B cell (primary cell): Measurements from ENCODE around the gene TMEM144. TPM values are rescaled to one million over a fixed set of nuclear protein-coding genes. Genes with fewer than 3 reads are reported as not detected.

Experiments used
- ATAC-seq: fragments of 200-7000 bp; cut with Tn5 transposase; one replicate; pipeline ENCODE4 v1.10.0; 2021; ENCODE audit warnings: low read depth, mild to moderate bottlenecking, moderate number of reproducible peaks, moderate library complexity
- CTCF ChIA-PET: fragments of 350-600 bp; sonication (Branson Sonifier 250); formaldehyde crosslinking; loops from one replicate; lab custom pipeline; 2021; ENCODE audit warnings: antibody characterized with exemption, inconsistent platforms; lab: Charles Lee
- POLR2A ChIA-PET: fragments of 350-600 bp; sonication (Branson Sonifier 250); formaldehyde crosslinking; loops from one replicate; lab custom pipeline; 2021; ENCODE audit warnings: antibody characterized with exemption; lab: Charles Lee
- DNase-seq: peaks from one replicate; pipeline ENCODE4 v3.0.0; 2013
- H2AFZ ChIP-seq: 2 replicates; pipeline ENCODE4 v1.6.1; 2012; ENCODE audit warnings: mild to moderate bottlenecking, low read depth, low read length; ENCODE audit not compliant: insufficient read depth, poor library complexity, severe bottlenecking
- H3K27ac ChIP-seq, 2 donors: 1 replicate in 1 of 2; 2 replicates in 1 of 2; pipeline ENCODE4 v1.5.1; 2012 to 2013; ENCODE audit warnings: low read length in 2 of 2, mild to moderate bottlenecking in 2 of 2, moderate library complexity in 1 of 2
- H3K27me3 ChIP-seq, 4 experiments: fragments of 200-600 bp in 1 of 4; sonication (generic) in 1 of 4; replicated peaks in 1 of 4; 1 replicate in 2 of 4; 2 replicates in 2 of 4; pipeline versions ENCODE4 v1.6.1 to v1.7.0; 2013 to 2016; ENCODE audit warnings: low read length in 3 of 4, mild to moderate bottlenecking in 2 of 4, mixed read lengths in 1 of 4, moderate library complexity in 1 of 4; ENCODE audit not compliant: insufficient read depth in 4 of 4, control insufficient read depth in 3 of 4; ENCODE audit errors: control extremely low read depth in 1 of 4
- H3K36me3 ChIP-seq, 2 experiments: replicated peaks in 1 of 2; 1 replicate in 1 of 2; 2 replicates in 1 of 2; pipeline versions ENCODE4 v1.6.1 to v1.7.1; 2013; ENCODE audit warnings: low read length in 1 of 2; ENCODE audit not compliant: insufficient read depth in 2 of 2, control insufficient read depth in 1 of 2; ENCODE audit errors: control extremely low read depth in 1 of 2, extremely low read depth in 1 of 2
- H3K4me1 ChIP-seq, 2 donors: fragments of 200-600 bp in 1 of 2; sonication (generic) in 1 of 2; 1 replicate in 1 of 2; 2 replicates in 1 of 2; pipeline versions ENCODE4 v1.5.1 to v1.6.1; 2013 to 2017; ENCODE audit warnings: low read length in 2 of 2; ENCODE audit not compliant: control insufficient read depth in 2 of 2, insufficient read depth in 2 of 2
- H3K4me2 ChIP-seq: replicated peaks from 2 replicates; pipeline ENCODE3; 2012; ENCODE audit warnings: mild to moderate bottlenecking, low read depth, low read length; ENCODE audit not compliant: poor library complexity, severe bottlenecking
- H3K4me3 ChIP-seq, 5 experiments: fragments of 200-600 bp in 1 of 5; sonication (generic) in 1 of 5; 1 replicate in 3 of 5; 2 replicates in 2 of 5; pipeline versions ENCODE4 v1.5.1 to v1.7.0; 2011 to 2016; ENCODE audit warnings: low read length in 4 of 5, mild to moderate bottlenecking in 4 of 5, low read depth in 2 of 5, control low read depth in 1 of 5, moderate library complexity in 1 of 5; ENCODE audit not compliant: insufficient read depth in 1 of 5; ENCODE audit errors: control extremely low read depth in 1 of 5, extremely low read depth in 1 of 5
- H3K79me2 ChIP-seq: fragments of 200-600 bp; sonication (generic); one replicate; pipeline ENCODE4 v1.6.0; 2016; ENCODE audit warnings: low read length; ENCODE audit not compliant: control insufficient read depth, insufficient read depth
- H3K9ac ChIP-seq: fragments of 200-600 bp; sonication (generic); 2 replicates; pipeline ENCODE4 v1.6.1; 2017; ENCODE audit warnings: mild to moderate bottlenecking, low read length, moderate library complexity
- H3K9me3 ChIP-seq, 3 donors: one replicate each; pipeline versions ENCODE4 v1.6.1 to v1.7.1; 2013; ENCODE audit warnings: low read length in 2 of 3; ENCODE audit not compliant: control insufficient read depth in 2 of 3, insufficient read depth in 1 of 3; ENCODE audit errors: control extremely low read depth in 1 of 3
- H4K20me1 ChIP-seq: 2 replicates; pipeline ENCODE4 v1.6.0; 2012; ENCODE audit warnings: mild to moderate bottlenecking, low read length; ENCODE audit not compliant: insufficient read depth, control insufficient read depth, poor library complexity, severe bottlenecking
- H3K27ac Mint-ChIP-seq: one replicate; pipeline ENCODE4 v1.8.0; 2021; ENCODE audit warnings: mixed read lengths
- H3K27me3 Mint-ChIP-seq: one replicate; pipeline ENCODE4 v1.8.0; 2021; ENCODE audit warnings: mixed read lengths
- H3K4me1 Mint-ChIP-seq: one replicate; pipeline ENCODE4 v1.8.0; 2021; ENCODE audit warnings: mixed read lengths
- H3K4me3 Mint-ChIP-seq: one replicate; pipeline ENCODE4 v1.8.0; 2021; ENCODE audit warnings: mixed read lengths
- H3K9me3 Mint-ChIP-seq: one replicate; pipeline ENCODE4 v1.8.0; 2022; ENCODE audit warnings: mixed read lengths; ENCODE audit not compliant: insufficient read depth
- EZH2 ChIP-seq: IDR thresholded peaks from 2 replicates; pipeline ENCODE4 v1.6.1; 2012; ENCODE audit warnings: borderline replicate concordance, low read depth, mild to moderate bottlenecking, moderate library complexity, low read length; ENCODE audit not compliant: insufficient read depth, poor library complexity, severe bottlenecking
- WGBS: methylation state at CpG from one replicate; pipeline ENCODE4 v1.1.5; 2013; ENCODE audit warnings: missing lambda C conversion rate; ENCODE audit not compliant: insufficient coverage; 5-methylcytosine and 5-hydroxymethylcytosine counted together
- intact Hi-C: fragments of 100-400 bp; cut with micrococcal nuclease; formaldehyde crosslinking; loops from one replicate; pipeline ENCODE4 v1.10.0; 2022
- polyA plus RNA-seq: library from polyadenylated mRNA; depleted of rRNA; stranded (reverse); fragments of >200 nt; gene quantifications from 2 replicates; pipeline ENCODE4 v1.2.3, GENCODE V29; 2012
- total RNA-seq, 2 donors: library from RNA; stranded (reverse); fragments of 120-200 nt in 1 of 2; gene quantifications; 1 replicate in 1 of 2; 2 replicates in 1 of 2; pipeline versions ENCODE4 v1.2.3 to v1.2.4, GENCODE V29; 2013 to 2022
- TF ChIP-seq, protein P1 (sequence below): fragments of 200-600 bp; IDR thresholded peaks from one replicate; pipeline ENCODE4 v1.8.0; 2022; ENCODE audit warnings: antibody characterized with exemption, mild to moderate bottlenecking

TMEM144 gene
- total and polyA plus RNA-seq, 2 donors (not counting 1 experiment from before 2014, with no cell fraction given) = 0.06 to 0.07 TPM

DNA sequence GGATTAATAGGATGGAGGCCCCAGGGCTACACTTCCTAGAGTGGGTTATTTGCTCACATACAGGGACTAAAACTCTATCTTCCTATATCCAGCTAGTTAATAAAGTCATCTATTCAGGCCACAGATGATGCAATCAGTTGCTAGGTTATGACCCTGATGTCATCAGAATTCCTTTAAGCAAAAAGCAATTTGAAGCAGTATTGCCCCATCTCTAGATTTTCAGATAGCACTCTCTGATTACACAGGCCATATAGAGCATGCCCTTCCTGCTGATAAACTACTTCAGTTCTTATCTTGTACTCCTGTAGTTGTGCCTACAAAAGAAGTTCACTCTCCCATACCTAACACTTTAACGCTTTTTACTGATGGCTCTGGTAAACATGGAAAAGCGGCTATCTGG, 84.8 kb downstream of the TMEM144 start:
- Histone ChIP-seq H3K4me2 (no peak overlapping the region), H3K4me1 (no peaks in the 10 kb centered on the region), H4K20me1 (no peaks in the 10 kb centered on the region), H2AFZ (no peak overlapping the region), H3K9ac (no peak overlapping the region), H3K79me2 (no peaks in the 10 kb centered on the region), H3K4me3 (no peak overlapping the region), H3K9me3 (peaks cover 0 to 23% (median 0%) of the 10 kb centered on the region in 3 donors), H3K27ac (no peak overlapping the region), H3K27me3 (no peaks in the 10 kb centered on the region), H3K36me3 (no peaks in the 10 kb centered on the region)
- ChIA-PET CTCF (no interaction called here), POLR2A (no interaction called here)
- intact Hi-C loops = no loop called here
- ATAC-seq (no peak), DNase-seq (no peak)
- Mint-ChIP-seq H3K27me3 (no peaks in the 10 kb centered on the region), H3K4me1 (no peaks in the 10 kb centered on the region), H3K9me3 (peaks cover 7% of the 10 kb centered on the region), H3K4me3 (no peak overlapping the region), H3K27ac (no peak overlapping the region)
- TF ChIP-seq, protein P1, sequence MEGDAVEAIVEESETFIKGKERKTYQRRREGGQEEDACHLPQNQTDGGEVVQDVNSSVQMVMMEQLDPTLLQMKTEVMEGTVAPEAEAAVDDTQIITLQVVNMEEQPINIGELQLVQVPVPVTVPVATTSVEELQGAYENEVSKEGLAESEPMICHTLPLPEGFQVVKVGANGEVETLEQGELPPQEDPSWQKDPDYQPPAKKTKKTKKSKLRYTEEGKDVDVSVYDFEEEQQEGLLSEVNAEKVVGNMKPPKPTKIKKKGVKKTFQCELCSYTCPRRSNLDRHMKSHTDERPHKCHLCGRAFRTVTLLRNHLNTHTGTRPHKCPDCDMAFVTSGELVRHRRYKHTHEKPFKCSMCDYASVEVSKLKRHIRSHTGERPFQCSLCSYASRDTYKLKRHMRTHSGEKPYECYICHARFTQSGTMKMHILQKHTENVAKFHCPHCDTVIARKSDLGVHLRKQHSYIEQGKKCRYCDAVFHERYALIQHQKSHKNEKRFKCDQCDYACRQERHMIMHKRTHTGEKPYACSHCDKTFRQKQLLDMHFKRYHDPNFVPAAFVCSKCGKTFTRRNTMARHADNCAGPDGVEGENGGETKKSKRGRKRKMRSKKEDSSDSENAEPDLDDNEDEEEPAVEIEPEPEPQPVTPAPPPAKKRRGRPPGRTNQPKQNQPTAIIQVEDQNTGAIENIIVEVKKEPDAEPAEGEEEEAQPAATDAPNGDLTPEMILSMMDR = no peak
- TF ChIP-seq EZH2 = no peak
- 100% methylated on average over 1 of the region's 2 CpGs for WGBS

DNA sequence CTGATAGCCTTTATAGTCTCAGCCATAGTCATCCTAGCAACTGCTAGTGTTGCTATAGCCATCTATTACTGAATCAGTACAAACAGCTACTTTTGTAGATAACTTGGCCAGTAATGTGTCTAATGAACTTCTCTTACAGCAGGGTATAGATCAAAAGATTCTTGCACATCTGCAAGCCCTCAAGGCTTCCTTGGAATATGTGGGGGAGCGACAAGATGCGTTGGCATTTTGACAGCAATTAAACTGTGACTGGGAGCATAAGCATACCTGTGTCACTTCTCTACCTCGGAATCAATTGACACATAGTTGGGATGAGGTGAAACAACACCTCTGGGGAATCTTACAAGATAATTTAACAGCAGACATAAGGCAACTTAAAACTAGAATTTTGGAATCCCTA, 87.6 kb downstream of the TMEM144 start:
- Histone ChIP-seq H3K79me2 (no peaks in the 10 kb centered on the region), H4K20me1 (no peaks in the 10 kb centered on the region), H3K4me1 (no peaks in the 10 kb centered on the region), H3K27ac (no peak overlapping the region), H3K9me3 (peaks cover 0 to 8% (median 0%) of the 10 kb centered on the region in 3 donors), H2AFZ (no peak overlapping the region), H3K9ac (no peak overlapping the region), H3K4me2 (no peak overlapping the region), H3K4me3 (no peak overlapping the region), H3K36me3 (no peaks in the 10 kb centered on the region), H3K27me3 (no peaks in the 10 kb centered on the region)
- H3K27me3 Mint-ChIP-seq = no peaks in the 10 kb centered on the region
- H3K4me1 Mint-ChIP-seq = no peaks in the 10 kb centered on the region
- ATAC-seq (no peak), DNase-seq (no peak)
- no peak overlapping the region for H3K27ac Mint-ChIP-seq
- peaks cover 5% of the 10 kb centered on the region for H3K9me3 Mint-ChIP-seq
- ChIA-PET CTCF (no interaction called here), POLR2A (no interaction called here)
- 94% methylated on average over 3 of the region's 3 CpGs for WGBS
- TF ChIP-seq, protein P1 = no peak
- no peak for TF ChIP-seq EZH2
- intact Hi-C loops = no loop called here
- no peak overlapping the region for H3K4me3 Mint-ChIP-seq
